ENCODE data around the gene ABCB11.

GRCh38 chr2:168892327-168892726, 138.8 kb downstream of the ABCB11 start:
- TF ChIP-seq POLR2A (IDR thresholded peaks at IDR 0.05; ENCODE audit: low read length) (no peak), GATA1 (IDR thresholded peaks at IDR 0.05; ENCODE audit: low read depth, low read length) (no peak)

Measured in erythroblast (primary cell).